ENCODE results near the gene REV1.
A peak's percentile ranks its signal among the peaks of the same experiment; 100 is the strongest.
"Not testable (repeated sequence)": the region's sequence is repeated elsewhere in the genome, so short reads cannot be mapped to it uniquely, and the experiment has no call there.

The REV1 gene

GRCh38 chr2:99507937-99508818 is 18.4 kb upstream of the REV1 start:
- TF ChIP-seq SPI1 (IDR thresholded peaks at IDR 0.05; ENCODE audit: borderline replicate concordance, low read depth) (no peak), CTCF (IDR thresholded peaks at IDR 0.05; ENCODE audit: insufficient read depth, low read length) (no peak), POLR2AphosphoS5 (IDR thresholded peaks at IDR 0.05; ENCODE audit: low read depth) (no peak), REST (IDR thresholded peaks at IDR 0.05; ENCODE audit: insufficient replicate concordance, low read depth) (no peak), GABPA (IDR thresholded peaks at IDR 0.05; ENCODE audit: low read depth) (no peak)
- no peak overlapping the region for H3K27ac ChIP-seq (replicated peaks)
- DNase-seq (ENCODE audit: low read depth in 1 of 2, low spot score in 1 of 2), result no peak
- no peak overlapping the region for H3K4me3 ChIP-seq (replicated peaks; ENCODE audit: insufficient read depth, low read length)
- no peaks in the 10 kb centered on the region for H3K27me3 ChIP-seq (ENCODE audit: insufficient read depth, poor library complexity, severe bottlenecking)

GRCh38 chr2:99504844-99505584 is 15.2 kb upstream of the REV1 start:
- H3K4me3 ChIP-seq (replicated peaks; ENCODE audit: insufficient read depth, low read length), result no peak overlapping the region
- no peak overlapping the region for H3K27ac ChIP-seq (replicated peaks)
- TF ChIP-seq SPI1 (IDR thresholded peaks at IDR 0.05; ENCODE audit: borderline replicate concordance, low read depth), result peak; percentile 86
- TF ChIP-seq CTCF (IDR thresholded peaks at IDR 0.05; ENCODE audit: insufficient read depth, low read length), result no peak
- H3K27me3 ChIP-seq (ENCODE audit: insufficient read depth, poor library complexity, severe bottlenecking), result no peaks in the 10 kb centered on the region
- DNase-seq (ENCODE audit: low read depth in 1 of 2, low spot score in 1 of 2), result no peak

GRCh38 chr2:99503662-99504416 is 14.0 kb upstream of the REV1 start:
- DNase-seq (ENCODE audit: low read depth in 1 of 2, low spot score in 1 of 2); H3K27ac ChIP-seq (replicated peaks); H3K4me3 ChIP-seq (replicated peaks; ENCODE audit: insufficient read depth, low read length); H3K27me3 ChIP-seq (ENCODE audit: insufficient read depth, poor library complexity, severe bottlenecking): not testable (repeated sequence)

GRCh38 chr2:99496021-99496420 is 6.2 kb upstream of the REV1 start:
- no peaks in the 10 kb centered on the region for H3K27me3 ChIP-seq (ENCODE audit: insufficient read depth, poor library complexity, severe bottlenecking)
- no peak for DNase-seq (ENCODE audit: low read depth in 1 of 2, low spot score in 1 of 2)
- H3K27ac ChIP-seq (replicated peaks), result no peak overlapping the region
- no peak overlapping the region for H3K4me3 ChIP-seq (replicated peaks; ENCODE audit: insufficient read depth, low read length)
- TF ChIP-seq REST (IDR thresholded peaks at IDR 0.05; ENCODE audit: insufficient replicate concordance, low read depth) (no peak), SPI1 (IDR thresholded peaks at IDR 0.05; ENCODE audit: borderline replicate concordance, low read depth) (no peak), GABPA (IDR thresholded peaks at IDR 0.05; ENCODE audit: low read depth) (no peak), CTCF (IDR thresholded peaks at IDR 0.05; ENCODE audit: insufficient read depth, low read length) (no peak), POLR2AphosphoS5 (IDR thresholded peaks at IDR 0.05; ENCODE audit: low read depth) (no peak)

Data from HL-60 (cell line).